OCI-LY1 (cell line): ENCODE measurements around the gene CELSR2.
"Not testable (repeated sequence)": the region's sequence is repeated elsewhere in the genome, so short reads cannot be mapped to it uniquely, and the experiment has no call there.

ENCODE experiments used
- H2AFZ ChIP-seq: fragments of 200-600 bp; sonication (generic), shearing (Covaris generic); 2 replicates; pipeline ENCODE4 v1.6.0; 2014; ENCODE audit warnings: antibody characterized with exemption, mild to moderate bottlenecking, low read length
- H3F3A ChIP-seq: fragments of 200-600 bp; sonication (generic), shearing (Covaris generic); 2 replicates; pipeline ENCODE4 v1.6.0; 2014; ENCODE audit warnings: mild to moderate bottlenecking, antibody characterized with exemption, low read length, moderate library complexity; ENCODE audit not compliant: insufficient read depth
- H3K27ac ChIP-seq: fragments of 200-600 bp; sonication (generic); 2 replicates; pipeline ENCODE4 v1.5.1; 2014; ENCODE audit warnings: low read length, mixed run types, mild to moderate bottlenecking, low read depth; ENCODE audit not compliant: poor library complexity, severe bottlenecking
- H3K27me3 ChIP-seq: fragments of 200-600 bp; sonication (generic); 2 replicates; pipeline ENCODE4 v1.6.0; 2014; ENCODE audit warnings: antibody characterized with exemption, mild to moderate bottlenecking, low read length, moderate library complexity; ENCODE audit not compliant: insufficient read depth
- H3K36me3 ChIP-seq: fragments of 200-600 bp; sonication (generic); 2 replicates; pipeline ENCODE4 v1.6.1; 2014; ENCODE audit warnings: mild to moderate bottlenecking, antibody characterized with exemption, low read length, moderate library complexity, mixed read lengths; ENCODE audit not compliant: insufficient read depth
- H3K4me1 ChIP-seq: fragments of 200-600 bp; sonication (generic); 2 replicates; pipeline ENCODE4 v1.5.1; 2014; ENCODE audit warnings: mild to moderate bottlenecking, low read length, moderate library complexity; ENCODE audit not compliant: insufficient read depth, severe bottlenecking
- H3K4me2 ChIP-seq: fragments of 200-600 bp; sonication (generic), shearing (Covaris generic); 2 replicates; pipeline ENCODE4 v1.6.1; 2014; ENCODE audit warnings: low read length
- H3K4me3 ChIP-seq: fragments of 200-600 bp; sonication (generic); 2 replicates; pipeline ENCODE4 v1.5.1; 2014; ENCODE audit warnings: low read length, low read depth, mild to moderate bottlenecking, mixed read lengths; ENCODE audit not compliant: poor library complexity, severe bottlenecking
- H3K79me2 ChIP-seq: fragments of 200-600 bp; shearing (Covaris generic); 2 replicates; pipeline ENCODE4 v1.6.1; 2016; ENCODE audit warnings: mixed run types, low read length, mixed read lengths; ENCODE audit not compliant: insufficient read depth
- H3K9ac ChIP-seq: fragments of 200-600 bp; sonication (generic), shearing (Covaris generic); 2 replicates; pipeline ENCODE4 v1.6.1; 2014; ENCODE audit warnings: mild to moderate bottlenecking, low read length, mixed read lengths
- H3K9me2 ChIP-seq: fragments of 200-600 bp; sonication (generic), shearing (Covaris generic); 2 replicates; pipeline ENCODE4 v1.6.1; 2014; ENCODE audit warnings: low read depth, mild to moderate bottlenecking, low read length, mixed read lengths
- H3K9me3 ChIP-seq: fragments of 200-600 bp; shearing (Covaris generic); 2 replicates; pipeline ENCODE4 v1.6.1; 2014; ENCODE audit warnings: low read length, mixed read lengths
- H4K20me1 ChIP-seq: fragments of 200-600 bp; sonication (generic), shearing (Covaris generic); 2 replicates; pipeline ENCODE4 v1.6.0; 2016; ENCODE audit warnings: mild to moderate bottlenecking, low read length; ENCODE audit not compliant: insufficient read depth
- CTCF ChIP-seq: fragments of 200-600 bp; sonication (generic), shearing (Covaris generic); IDR thresholded peaks from 2 replicates; pipeline ENCODE4 v1.5.1; 2017; ENCODE audit warnings: mild to moderate bottlenecking, antibody characterized with exemption, low read length, moderate library complexity, mixed read lengths
- EZH2 ChIP-seq: fragments of 200-600 bp; sonication (generic), shearing (Covaris generic); IDR thresholded peaks from 2 replicates; pipeline ENCODE4 v1.8.0; 2017; ENCODE audit warnings: borderline replicate concordance, mixed run types, mild to moderate bottlenecking, antibody characterized with exemption, low read length, moderate library complexity, mixed read lengths

CELSR2 gene

GRCh38 chr1:109216662-109217061 lies 32.7 kb upstream of the CELSR2 start:
- H2AFZ ChIP-seq: no peak overlapping the region
- H3K27ac ChIP-seq: no peak overlapping the region
- TF ChIP-seq EZH2: no peak
- no peak for TF ChIP-seq CTCF
- no peak overlapping the region for H3K4me2 ChIP-seq
- peaks cover 47% of the 10 kb centered on the region for H3K36me3 ChIP-seq
- H3K9me3 ChIP-seq: no peaks in the 10 kb centered on the region
- peaks cover 67% of the 10 kb centered on the region for H3K79me2 ChIP-seq
- no peaks in the 10 kb centered on the region for H4K20me1 ChIP-seq
- H3K9me2 ChIP-seq: no peaks in the 10 kb centered on the region
- no peak overlapping the region for H3K4me3 ChIP-seq
- H3K27me3 ChIP-seq: no peaks in the 10 kb centered on the region
- no peaks in the 10 kb centered on the region for H3F3A ChIP-seq
- H3K4me1 ChIP-seq: peaks cover 22% of the 10 kb centered on the region
- H3K9ac ChIP-seq: no peak overlapping the region

GRCh38 chr1:109218516-109218915 lies 30.8 kb upstream of the CELSR2 start:
- Histone ChIP-seq H3K9me3 (no peaks in the 10 kb centered on the region), H3K79me2 (peaks cover 81% of the 10 kb centered on the region), H3K9ac (no peak overlapping the region), H3K9me2 (no peaks in the 10 kb centered on the region), H3K4me3 (no peak overlapping the region), H3F3A (no peaks in the 10 kb centered on the region), H3K4me1 (peaks cover 18% of the 10 kb centered on the region), H3K36me3 (peaks cover 54% of the 10 kb centered on the region), H2AFZ (no peak overlapping the region), H4K20me1 (no peaks in the 10 kb centered on the region), H3K4me2 (no peak overlapping the region), H3K27ac (no peak overlapping the region), H3K27me3 (no peaks in the 10 kb centered on the region)
- TF ChIP-seq EZH2 (no peak), CTCF (no peak)

GRCh38 chr1:109221201-109221600 lies 28.1 kb upstream of the CELSR2 start:
- not testable (repeated sequence) for H3K27me3 ChIP-seq, H3K9ac ChIP-seq, H4K20me1 ChIP-seq, H3F3A ChIP-seq, H3K9me2 ChIP-seq, H3K27ac ChIP-seq, H3K4me2 ChIP-seq, H3K4me1 ChIP-seq, H2AFZ ChIP-seq, H3K9me3 ChIP-seq, H3K4me3 ChIP-seq
- Histone ChIP-seq H3K79me2 (peaks cover 69% of the 10 kb centered on the region), H3K36me3 (peaks cover 66% of the 10 kb centered on the region)

- Histone ChIP-seq H3K9ac (no peak overlapping the region), H3F3A (no peaks in the 10 kb centered on the region), H3K9me2 (no peaks in the 10 kb centered on the region), H3K27me3 (no peaks in the 10 kb centered on the region), H3K9me3 (no peaks in the 10 kb centered on the region), H3K36me3 (peaks cover 74% of the 10 kb centered on the region), H3K79me2 (peaks cover 35% of the 10 kb centered on the region), H3K4me3 (no peak overlapping the region), H4K20me1 (no peaks in the 10 kb centered on the region), H3K4me2 (no peak overlapping the region), H2AFZ (no peak overlapping the region), H3K27ac (no peak overlapping the region), H3K4me1 (no peaks in the 10 kb centered on the region)
- no peak for TF ChIP-seq EZH2
- no peak for TF ChIP-seq CTCF
Observed at GRCh38 chr1:109225308-109225707, 24.0 kb upstream of the CELSR2 start.
